ENCODE measurements around the gene USH2A.

Gene USH2A

DNA sequence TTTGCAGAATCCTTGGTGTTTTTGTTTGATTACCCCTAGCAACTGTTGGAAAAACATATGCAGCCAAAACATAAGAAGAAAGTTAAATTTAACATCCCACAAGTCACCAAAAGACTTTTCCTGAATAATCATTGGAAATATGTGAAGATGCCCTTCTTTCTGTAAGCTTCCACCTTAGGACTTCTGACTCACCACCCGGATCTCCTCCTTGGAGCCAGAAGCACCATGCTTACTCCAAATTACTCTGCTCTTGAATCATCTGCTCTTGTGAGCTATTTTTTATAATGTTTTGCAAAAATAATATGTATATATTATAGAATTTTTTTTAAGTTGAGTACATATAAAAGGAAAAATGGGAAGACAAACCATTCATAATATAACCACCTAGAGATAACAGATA, 464.4 kb downstream of the USH2A start:
- DNase-seq = no peak
- TF ChIP-seq GATA1 (IDR thresholded peaks at IDR 0.05; ENCODE audit: low read depth, low read length) = no peak
- TF ChIP-seq POLR2A (IDR thresholded peaks at IDR 0.05; ENCODE audit: low read length) = no peak

DNA sequence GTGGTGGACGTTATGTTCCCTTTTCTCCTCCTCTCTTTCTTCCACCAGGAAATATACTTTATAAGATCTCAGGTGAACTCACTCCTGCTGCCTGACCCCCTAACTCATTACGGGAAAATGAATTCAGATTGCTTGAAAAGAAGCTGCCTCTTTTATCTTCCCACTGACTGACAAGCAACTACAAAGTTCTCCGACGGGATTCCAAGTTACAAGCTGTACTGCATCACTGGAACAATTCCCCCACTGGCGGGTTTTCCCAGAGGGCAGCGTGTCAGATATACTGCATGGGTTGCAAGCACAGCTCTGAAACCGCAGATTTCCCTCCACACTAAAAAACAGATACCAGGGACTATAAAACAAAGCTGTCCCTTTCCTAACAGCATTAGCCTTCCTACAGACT, 465.6 kb downstream of the USH2A start:
- no peak for DNase-seq
- no peak for TF ChIP-seq GATA1 (IDR thresholded peaks at IDR 0.05; ENCODE audit: low read depth, low read length)
- no peak for TF ChIP-seq POLR2A (IDR thresholded peaks at IDR 0.05; ENCODE audit: low read length)

DNA sequence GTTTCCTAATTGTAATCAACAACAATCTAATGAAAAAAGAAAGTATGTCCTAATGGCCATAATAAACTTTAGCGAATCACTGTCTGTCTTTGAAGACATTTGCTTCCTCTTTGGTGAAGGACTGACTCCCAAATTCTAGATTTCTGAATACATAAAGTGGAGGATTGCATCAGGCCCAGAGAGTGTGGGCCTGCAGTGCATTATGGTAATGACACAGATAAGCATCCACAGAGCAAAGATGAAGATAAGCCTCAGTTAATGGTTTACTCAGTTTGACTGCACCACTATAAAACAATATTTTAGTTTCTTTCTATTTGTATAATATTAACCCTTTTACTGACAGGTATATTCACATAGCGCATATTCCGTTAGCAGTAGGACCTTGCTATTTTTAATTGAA, 490.7 kb downstream of the USH2A start:
- no peak for DNase-seq
- TF ChIP-seq POLR2A (IDR thresholded peaks at IDR 0.05; ENCODE audit: low read length) (no peak), GATA1 (IDR thresholded peaks at IDR 0.05; ENCODE audit: low read depth, low read length) (no peak)

DNA sequence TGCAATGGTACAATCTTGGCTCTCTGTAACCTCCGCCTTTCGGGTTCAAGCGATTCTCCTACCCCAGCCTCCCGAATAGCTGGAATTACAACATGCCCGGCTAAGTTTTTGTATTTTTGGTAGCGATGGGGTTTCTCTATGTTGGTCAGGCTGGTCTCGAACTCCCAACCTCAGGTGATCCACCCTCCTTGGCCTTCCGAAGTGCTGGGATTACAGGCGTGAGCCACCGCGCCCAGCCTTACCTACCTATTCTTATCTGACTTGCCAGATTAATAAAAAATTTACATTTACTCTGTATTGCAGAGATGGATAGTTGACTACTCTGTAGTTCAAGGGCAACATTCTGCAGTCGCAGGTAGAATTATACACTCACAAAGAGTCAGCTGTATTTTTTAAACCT, 496.6 kb downstream of the USH2A start:
- TF ChIP-seq GATA1 (IDR thresholded peaks at IDR 0.05; ENCODE audit: low read depth, low read length) = no peak
- no peak for TF ChIP-seq POLR2A (IDR thresholded peaks at IDR 0.05; ENCODE audit: low read length)
- DNase-seq = no peak

DNA sequence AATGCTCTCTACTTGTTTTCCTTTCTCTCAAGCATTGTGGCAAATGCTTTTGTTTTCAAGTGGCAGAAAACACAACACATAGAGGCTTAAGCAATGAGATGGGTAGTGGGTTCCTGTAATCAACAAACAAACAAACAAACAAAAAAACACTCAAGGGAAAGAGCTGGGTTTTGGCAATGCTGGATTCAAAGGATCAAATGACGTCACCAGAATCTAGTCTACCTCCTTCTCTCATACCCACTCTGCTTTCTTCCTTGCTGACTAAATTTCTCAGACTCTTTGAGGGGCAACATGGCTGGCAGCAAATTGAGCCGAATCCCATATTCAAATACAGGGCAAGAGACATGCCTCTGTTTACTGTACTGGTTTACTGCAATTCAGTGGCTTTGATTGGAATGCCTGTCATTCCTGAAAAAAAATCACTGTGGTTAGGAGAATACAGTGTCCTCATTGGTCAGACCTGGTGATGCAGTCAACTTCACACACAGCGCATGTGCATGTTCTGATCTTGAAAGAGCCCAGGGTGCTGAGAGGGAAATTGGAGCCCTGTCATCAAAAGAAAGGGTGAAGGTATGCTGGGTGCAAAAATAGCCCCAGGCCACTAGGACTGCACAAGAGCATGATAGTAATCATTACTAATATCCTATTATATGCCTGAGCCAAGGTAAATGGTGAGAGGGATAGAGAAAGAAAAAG, 500.0 kb downstream of the USH2A start:
- no peak for DNase-seq
- TF ChIP-seq GATA1 (IDR thresholded peaks at IDR 0.05; ENCODE audit: low read depth, low read length) (no peak), POLR2A (IDR thresholded peaks at IDR 0.05; ENCODE audit: low read length) (no peak)

DNA sequence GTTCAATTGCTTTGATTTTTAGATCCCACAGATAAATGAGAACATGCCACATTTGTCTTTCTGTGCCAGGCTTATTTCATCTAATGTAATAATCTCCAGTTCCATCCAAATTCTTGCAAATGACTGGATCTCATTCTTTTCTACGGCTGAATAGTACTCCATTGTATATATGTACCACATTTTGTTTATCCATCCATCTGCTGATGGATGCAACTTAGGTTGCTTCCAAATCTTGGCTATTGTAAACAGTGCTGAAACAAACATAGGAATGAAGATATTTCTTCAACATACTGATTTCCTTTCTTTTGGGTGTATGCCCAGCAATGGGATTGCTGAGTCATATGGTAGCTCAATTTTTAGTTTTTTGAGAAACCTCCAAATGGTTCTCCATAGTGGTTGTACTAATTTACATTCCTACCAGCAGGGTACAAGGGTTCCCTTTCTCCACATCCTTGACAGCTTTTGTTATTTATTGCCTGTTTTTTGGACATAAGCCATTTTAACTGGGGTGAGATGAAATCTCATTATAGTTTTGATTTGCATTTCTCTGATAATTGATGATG, 511.8 kb downstream of the USH2A start:
- TF ChIP-seq GATA1 (IDR thresholded peaks at IDR 0.05; ENCODE audit: low read depth, low read length) = no peak
- TF ChIP-seq POLR2A (IDR thresholded peaks at IDR 0.05; ENCODE audit: low read length) = no peak
- no peak for DNase-seq

DNA sequence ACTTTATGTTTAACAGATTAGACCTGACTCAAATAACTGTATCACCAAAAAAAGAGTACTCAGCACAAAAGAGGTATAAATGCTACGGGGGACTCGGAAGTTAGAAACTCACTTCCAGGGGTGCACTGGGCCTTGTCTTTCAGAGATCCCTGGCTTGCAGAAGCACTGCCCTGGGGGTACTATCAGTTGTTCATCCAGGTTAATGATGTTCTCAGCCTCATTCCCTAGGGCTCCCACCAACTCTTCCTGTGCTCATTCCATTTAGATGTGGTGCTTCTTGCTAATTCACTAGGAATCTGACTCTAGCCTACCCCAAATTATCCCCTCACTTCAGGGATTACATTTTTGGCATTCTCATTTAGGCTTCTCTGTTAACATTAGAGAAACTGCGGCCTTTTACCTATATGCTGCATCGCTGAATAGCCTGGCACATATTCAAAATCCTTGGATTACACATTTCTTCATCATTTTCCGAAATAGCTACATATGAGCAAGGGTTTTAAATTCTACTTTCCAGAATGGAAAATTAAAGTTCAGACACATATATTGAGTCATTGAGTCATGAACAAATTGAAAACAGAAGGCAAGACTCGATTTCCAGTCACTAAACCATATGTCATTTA, 517.6 kb downstream of the USH2A start:
- TF ChIP-seq GATA1 (IDR thresholded peaks at IDR 0.05; ENCODE audit: low read depth, low read length) (no peak), POLR2A (IDR thresholded peaks at IDR 0.05; ENCODE audit: low read length) (no peak)
- DNase-seq = no peak

DNA sequence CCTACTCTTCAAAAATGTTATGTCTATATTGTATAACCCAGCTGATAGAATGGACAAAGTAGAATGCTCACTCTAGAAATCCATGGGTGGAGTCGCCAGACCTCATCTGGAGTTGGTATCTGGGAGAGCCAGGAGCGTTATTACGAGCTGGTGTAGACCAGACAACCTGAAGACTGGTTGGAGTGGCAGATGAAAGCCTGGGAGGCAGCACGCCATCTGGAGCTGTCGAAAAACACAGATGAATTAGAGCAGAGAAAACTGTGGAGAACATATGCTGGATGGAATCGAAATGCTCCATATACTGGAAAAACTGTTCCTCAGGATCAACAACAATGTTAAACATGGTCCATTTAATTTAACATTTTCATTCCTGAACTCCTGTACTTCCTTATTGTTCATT, 522.6 kb downstream of the USH2A start:
- DNase-seq = no peak
- no peak for TF ChIP-seq GATA1 (IDR thresholded peaks at IDR 0.05; ENCODE audit: low read depth, low read length)
- no peak for TF ChIP-seq POLR2A (IDR thresholded peaks at IDR 0.05; ENCODE audit: low read length)

DNA sequence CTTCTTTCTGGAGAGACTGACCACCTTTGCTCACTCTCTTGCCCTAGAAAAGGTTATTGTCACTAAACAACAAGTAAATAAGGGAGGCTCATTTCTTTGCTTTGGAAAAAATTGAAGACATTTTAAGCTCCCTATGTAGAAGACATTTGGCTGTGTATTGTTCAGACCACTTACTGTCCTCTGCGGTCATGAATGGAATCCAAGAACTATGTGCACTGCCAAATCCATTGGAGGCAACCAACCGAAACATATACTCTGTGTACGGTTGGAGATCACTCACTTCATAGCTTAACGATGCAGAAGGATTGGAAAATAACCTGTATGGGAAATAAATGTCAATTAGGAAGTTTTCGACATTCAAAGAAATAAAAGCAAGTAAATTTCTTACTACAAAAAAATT, 523.3 kb downstream of the USH2A start:
- TF ChIP-seq GATA1 (IDR thresholded peaks at IDR 0.05; ENCODE audit: low read depth, low read length) (no peak), POLR2A (IDR thresholded peaks at IDR 0.05; ENCODE audit: low read length) (no peak)
- DNase-seq = no peak

DNA sequence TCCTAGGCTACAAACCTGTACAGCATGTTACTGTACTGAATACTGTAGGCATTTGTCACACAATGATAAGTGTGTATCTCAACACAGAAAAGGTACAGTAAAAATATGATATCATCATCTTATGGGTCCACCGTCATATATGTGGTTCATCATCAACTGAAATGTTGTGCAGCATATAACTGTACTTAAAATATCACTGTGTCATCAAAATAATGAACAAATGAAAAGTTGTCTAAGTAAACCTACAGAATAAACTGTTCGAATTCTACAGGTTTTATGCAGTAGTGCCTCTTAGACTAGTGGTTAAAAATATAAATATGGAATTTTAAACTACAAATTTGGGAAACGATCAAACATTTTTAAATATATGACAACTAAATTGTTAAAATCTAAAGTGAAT, 527.4 kb downstream of the USH2A start:
- no peak for DNase-seq

DNA sequence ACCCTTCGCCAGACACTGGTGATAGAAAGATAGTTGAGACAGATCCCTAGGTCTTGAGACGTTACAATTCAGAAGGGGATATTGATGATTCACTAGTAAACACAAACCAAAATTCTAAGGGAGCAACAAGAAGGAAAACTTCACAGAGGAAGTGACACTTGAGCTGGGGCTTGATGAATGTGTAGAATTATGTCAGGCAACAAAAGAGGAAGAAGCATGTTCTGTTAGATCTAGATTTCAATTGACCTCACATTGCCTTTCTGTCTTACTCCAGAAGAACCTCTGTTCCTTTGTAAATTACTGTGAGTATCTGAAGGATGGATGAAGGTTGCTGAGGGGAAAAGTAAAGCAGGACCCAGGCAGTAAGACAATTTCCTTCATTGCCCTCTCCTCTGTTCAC, 528.0 kb downstream of the USH2A start:
- no peak for TF ChIP-seq GATA1 (IDR thresholded peaks at IDR 0.05; ENCODE audit: low read depth, low read length)
- TF ChIP-seq POLR2A (IDR thresholded peaks at IDR 0.05; ENCODE audit: low read length) = no peak
- DNase-seq = no peak

More for the DNA sequence above, 527.4 kb downstream of the USH2A start:
- TF ChIP-seq POLR2A (IDR thresholded peaks at IDR 0.05; ENCODE audit: low read length) = no peak
- no peak for TF ChIP-seq GATA1 (IDR thresholded peaks at IDR 0.05; ENCODE audit: low read depth, low read length)

DNA sequence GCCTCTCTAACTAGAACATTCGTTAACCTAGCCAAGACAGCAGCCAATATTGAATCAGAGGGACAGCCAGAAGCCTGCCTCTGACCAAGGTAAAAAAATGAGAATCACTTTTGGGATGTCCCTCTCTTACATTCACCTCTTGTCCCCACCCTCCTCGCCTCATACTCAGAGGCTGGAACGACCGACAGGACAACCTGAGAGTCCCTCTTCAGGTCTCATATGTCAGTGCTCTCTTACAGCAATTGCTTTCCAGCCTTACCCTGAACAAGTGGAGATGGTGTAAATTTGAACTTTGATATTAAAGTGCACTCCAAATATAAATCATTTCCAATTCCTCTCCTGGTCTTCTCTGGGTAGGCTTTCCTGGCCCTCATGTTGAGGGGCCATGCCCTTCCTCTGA, 528.6 kb downstream of the USH2A start:
- DNase-seq = no peak
- TF ChIP-seq GATA1 (IDR thresholded peaks at IDR 0.05; ENCODE audit: low read depth, low read length) (no peak), POLR2A (IDR thresholded peaks at IDR 0.05; ENCODE audit: low read length) (no peak)

DNA sequence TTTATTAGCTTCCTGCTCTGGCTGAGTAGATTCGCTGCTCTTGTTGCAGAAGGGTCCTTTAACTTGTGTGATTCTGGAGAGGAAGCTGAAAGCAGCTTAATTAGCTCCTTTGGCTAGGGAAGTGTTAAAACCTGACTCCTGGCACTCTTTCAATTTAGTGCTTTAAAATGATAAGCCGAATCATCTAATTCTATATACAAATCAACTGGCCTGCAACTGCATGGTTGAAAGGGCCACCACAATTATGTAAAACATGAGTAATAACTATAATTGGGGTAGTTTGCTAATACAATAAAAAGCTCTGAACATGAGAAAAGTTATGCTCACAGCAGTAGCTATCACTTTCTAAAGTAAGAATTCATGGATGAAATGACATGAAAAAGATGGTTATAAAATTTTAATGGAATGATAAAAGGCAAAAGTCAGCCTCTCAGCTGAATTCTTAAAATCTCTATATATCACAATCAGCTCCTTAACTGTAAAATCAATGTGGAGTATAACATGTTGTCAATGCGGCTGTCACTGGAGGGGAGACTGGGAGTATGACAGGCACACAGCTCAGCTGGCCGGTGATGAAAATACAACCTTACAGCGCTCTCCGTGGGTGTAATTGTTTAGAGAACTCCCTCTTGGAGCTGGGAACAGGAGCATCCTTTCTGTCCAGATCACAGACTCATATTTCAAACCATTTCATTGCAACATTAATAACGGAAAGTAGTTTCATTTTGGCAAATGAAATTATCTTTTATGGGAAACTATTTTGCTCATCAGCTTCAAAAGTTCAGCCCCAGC, 531.8 kb downstream of the USH2A start:
- TF ChIP-seq GATA1 (IDR thresholded peaks at IDR 0.05; ENCODE audit: low read depth, low read length) (no peak), POLR2A (IDR thresholded peaks at IDR 0.05; ENCODE audit: low read length) (no peak)
- DNase-seq = no peak

DNA sequence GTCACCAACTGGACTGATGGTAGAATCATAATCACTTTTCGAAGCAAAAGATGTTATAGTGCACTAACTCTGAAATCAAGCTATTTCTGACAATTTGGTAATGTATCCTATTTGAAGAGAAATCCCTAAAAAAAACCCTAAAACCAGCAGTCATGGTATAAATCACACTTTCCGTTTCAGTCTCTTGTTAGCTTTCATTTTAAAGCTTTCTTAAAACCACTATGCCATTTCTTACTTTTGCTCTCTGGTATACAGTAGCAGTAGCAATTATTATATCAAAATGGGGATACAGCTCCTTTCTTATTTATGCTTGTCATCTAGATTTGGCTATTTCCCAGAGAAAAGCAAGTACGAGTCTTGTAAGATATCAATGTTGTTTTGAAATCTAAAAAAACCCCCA, 532.8 kb downstream of the USH2A start:
- TF ChIP-seq GATA1 (IDR thresholded peaks at IDR 0.05; ENCODE audit: low read depth, low read length) (no peak), POLR2A (IDR thresholded peaks at IDR 0.05; ENCODE audit: low read length) (no peak)
- DNase-seq = no peak
